GM19238 (cell line): ENCODE measurements around the gene GABRP.

Experiments used
- DNase-seq: peaks from one replicate; pipeline ENCODE4 v3.0.0; 2011; ENCODE audit warnings: low spot score; ENCODE audit not compliant: insufficient read length

Gene GABRP

DNA sequence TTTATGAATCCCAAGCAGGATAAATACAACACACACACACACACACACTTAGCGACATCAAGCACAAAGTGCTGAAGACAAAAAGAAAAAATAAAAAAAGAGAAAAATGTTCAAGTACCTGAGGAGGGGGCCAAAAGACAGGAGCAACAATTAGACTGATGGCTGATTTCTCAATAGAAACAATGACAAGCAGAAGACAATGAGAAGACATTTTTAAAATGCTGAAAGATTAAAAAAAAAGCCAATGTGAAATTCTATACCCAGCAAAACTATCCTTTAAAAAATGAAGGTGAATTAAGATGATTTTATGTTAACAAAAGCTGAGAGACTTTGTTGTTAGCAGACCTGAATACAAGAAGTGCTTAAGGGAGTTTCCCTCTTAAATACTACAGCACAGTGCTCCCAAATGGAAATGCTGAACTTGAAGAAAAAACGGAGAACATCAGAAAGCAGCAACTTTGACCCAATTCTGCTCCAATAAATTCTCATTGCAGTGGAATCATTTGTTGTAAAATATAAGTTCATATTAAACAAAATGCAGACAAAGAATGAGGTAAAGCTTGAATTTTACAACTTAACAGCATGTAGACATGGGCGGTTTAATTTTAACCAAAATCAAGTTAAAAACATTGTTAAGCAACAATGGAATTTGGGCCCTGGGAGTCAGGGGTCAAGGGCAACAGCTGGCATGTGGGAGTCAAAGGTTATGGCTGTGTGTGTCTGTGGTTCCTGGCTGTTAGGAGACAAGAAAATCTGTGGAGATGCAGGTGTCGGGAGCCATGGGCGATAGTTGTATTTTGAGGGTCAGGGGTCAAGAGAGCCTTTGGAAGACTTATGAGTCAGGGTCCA lies 77.5 kb downstream of the GABRP start:
- DNase-seq = no peak

DNA sequence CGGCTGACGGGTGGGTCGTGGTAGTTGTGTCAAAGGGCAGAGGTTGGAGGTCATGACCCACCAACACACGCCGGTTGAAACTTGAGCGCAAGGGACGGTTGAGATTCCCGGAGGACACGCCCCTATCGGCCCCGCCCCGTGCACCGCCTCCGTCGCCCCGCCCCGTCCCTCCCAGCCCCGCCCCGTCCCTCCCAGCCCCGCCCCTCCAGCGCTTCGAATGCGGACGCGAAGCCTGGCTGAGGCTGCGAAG lies 78.1 kb downstream of the GABRP start:
- DNase-seq = no peak

DNA sequence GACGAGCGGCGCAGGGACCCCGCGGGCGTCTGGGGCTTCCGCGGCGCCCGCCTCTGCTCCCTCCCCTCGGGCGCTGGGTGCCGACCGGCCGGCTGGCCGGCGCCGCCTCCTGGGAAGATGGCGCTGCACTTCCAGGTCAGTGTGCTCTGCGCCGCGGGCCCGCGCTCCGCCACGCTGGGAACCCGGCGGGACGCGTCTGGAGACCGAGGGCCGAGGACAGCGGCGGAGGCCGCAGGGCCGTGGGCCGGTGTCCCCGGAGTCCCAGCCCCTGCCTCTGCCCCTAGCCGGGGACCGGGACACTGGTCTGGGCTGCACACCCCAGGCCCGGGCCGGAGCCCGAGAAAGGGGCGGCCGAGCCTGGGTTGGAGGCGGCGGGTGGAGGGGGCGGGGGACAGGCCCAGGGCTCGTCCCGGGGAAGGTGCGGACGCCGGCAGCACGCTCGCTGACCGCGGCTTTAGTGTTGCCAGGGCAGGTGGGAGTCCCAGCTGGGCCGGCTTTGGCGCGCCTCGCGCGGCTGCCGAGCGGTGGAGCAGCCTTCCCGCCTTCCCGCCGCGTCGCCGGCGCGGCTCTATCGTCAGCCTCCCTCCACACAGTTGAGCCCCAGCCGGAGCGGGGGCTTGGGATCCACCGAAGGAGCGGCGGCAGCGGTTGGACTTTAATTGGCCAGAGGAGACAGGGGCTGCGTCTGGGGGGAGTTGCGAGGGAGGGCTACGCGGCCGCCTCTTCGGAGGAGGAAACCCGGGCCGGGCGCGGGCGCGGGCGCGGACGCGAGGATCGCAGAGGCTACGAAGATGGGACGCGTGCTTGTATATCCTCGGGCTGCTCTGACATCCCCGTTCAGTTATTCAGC lies 78.6 kb downstream of the GABRP start, which contains the start of gene RANBP17:
Gene RANBP17, plus strand, starts transcription at position 102 of the 850 bp plus-strand sequence.
- DNase-seq = no peak

DNA sequence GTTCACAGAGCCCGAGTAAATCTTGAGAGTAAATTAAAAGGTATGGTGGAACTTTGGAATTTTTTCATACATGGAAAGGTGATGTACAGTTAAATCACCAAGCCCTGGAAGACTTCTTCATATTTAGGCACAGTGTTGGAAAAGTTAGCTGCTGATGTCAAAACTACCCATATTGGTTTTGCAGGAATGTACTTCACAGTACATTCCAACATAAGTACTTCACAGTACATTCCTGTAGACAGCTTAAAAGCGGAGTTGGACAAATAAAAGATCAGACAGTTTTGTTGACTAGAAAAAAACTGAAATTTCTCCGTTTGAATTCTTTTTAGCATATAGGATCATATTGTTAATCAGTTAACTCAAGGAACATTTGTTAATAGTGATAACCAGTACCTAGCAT lies 80.1 kb downstream of the GABRP start:
- no peak for DNase-seq
